Adrenal gland (tissue), 12 donors: Measurements from ENCODE around the gene EIF2S2. TPM values are rescaled to one million over a fixed set of nuclear protein-coding genes. Genes with fewer than 3 reads are reported as not detected.

Experiments
- DNase-seq, 7 donors: peaks; one replicate each; pipeline ENCODE4 v3.0.0-alpha.2; 2019 to 2020
- H3K27ac ChIP-seq, 5 donors: fragments of 200-600 bp; sonication (generic) in 4 of 5; 1 replicate in 3 of 5; 2 replicates in 2 of 5; pipeline versions ENCODE4 v1.5.1 to v1.8.0; 2016 to 2020; ENCODE audit warnings: mild to moderate bottlenecking in 1 of 5
- H3K27me3 ChIP-seq: fragments of 200-600 bp; 2 replicates; pipeline ENCODE4 v1.8.0; 2021
- H3K36me3 ChIP-seq, 2 donors: fragments of 200-600 bp; replicated peaks in 1 of 2; 1 replicate in 1 of 2; 2 replicates in 1 of 2; pipeline versions ENCODE4 v1.5.1 to v1.8.0; 2018 to 2022
- H3K4me1 ChIP-seq, 2 donors: fragments of 200-600 bp; replicated peaks in 1 of 2; 1 replicate in 1 of 2; 2 replicates in 1 of 2; pipeline versions ENCODE4 v1.5.1 to v1.8.0; 2018 to 2021
- H3K4me3 ChIP-seq, 4 donors: fragments of 200-600 bp; sonication (generic) in 3 of 4; one replicate each; pipeline ENCODE4 v1.5.1; 2016 to 2018
- H3K9me3 ChIP-seq, 3 donors: fragments of 200-600 bp; sonication (generic) in 1 of 3; replicated peaks in 1 of 3; 1 replicate in 2 of 3; 2 replicates in 1 of 3; pipeline versions ENCODE4 v1.5.1 to v1.8.0; 2016 to 2021
- POLR2A ChIP-seq, 2 donors: fragments of 450-650 bp; IDR thresholded peaks; one replicate each; pipeline ENCODE4 v1.6.1; 2017; ENCODE audit warnings: antibody characterized with exemption in 2 of 2, mild to moderate bottlenecking in 2 of 2, moderate library complexity in 1 of 2
- WGBS, 4 donors: extraction: QIAGEN DNeasy Blood & Tissue Kit in 2 of 4; methylation state at CpG; one replicate each; pipeline versions ENCODE4 v1.1.5 to v1.1.7; 2013 to 2017; 5-methylcytosine and 5-hydroxymethylcytosine counted together
- intact Hi-C, 2 donors: fragments of 100-400 bp; cut with DNase I; formaldehyde crosslinking; loops; one replicate each; pipeline versions ENCODE4 v1.14.1 to v1.15.0; 2022 to 2023
- polyA plus RNA-seq, 3 donors: library from polyadenylated mRNA; stranded (reverse); fragments of 200-250 nt in 2 of 3; fragments of 350-450 nt in 1 of 3; fragmentation: Illumina TruSeq in 1 of 3; extraction: RNeasy Lipid Tissue Mini Kit (QIAGEN cat#74804) in 1 of 3; gene quantifications; one replicate each; pipeline ENCODE4 v1.2.3, GENCODE V29; 2013 to 2014
- total RNA-seq, 9 donors: library from RNA; depleted of rRNA in 4 of 9; stranded (reverse); fragments of >200 nt in 4 of 9; fragments of 120-200 nt in 1 of 9; fragmentation: NEBNext Ultra II Directional in 1 of 9; extraction: Animal tissue kit (Norgen Biotek cat#: 25700) in 1 of 9; gene quantifications; one replicate each; pipeline versions ENCODE4 v1.1.0 to v1.2.4, GENCODE V29; 2013 to 2023
- TF ChIP-seq, protein P1 (sequence below), 6 experiments: fragments of 450-650 bp in 4 of 6; fragments of 200-600 bp in 2 of 6; sonication (generic) in 1 of 6; IDR thresholded peaks; 1 replicate in 5 of 6; 2 replicates in 1 of 6; pipeline versions ENCODE4 v1.5.1 to v1.8.0; 2016 to 2021; ENCODE audit warnings: antibody characterized with exemption in 6 of 6, mild to moderate bottlenecking in 2 of 6, moderate library complexity in 1 of 6
- donor health status: healthy with polysubstance abuse.
- donor health status: Bipolar disorder and iron deficiency.
- donor health status: DM: yes; HTN: yes; CAD: no.
- donor health status: DM: no; HTN: no; CAD: no.
- donor health status: DM: no; HTN: no; CAD: no.
- donor health status: DM: yes; HTN: yes; CAD: no.

Gene EIF2S2
- total and polyA plus RNA-seq, 12 donors: 26.7 to 204 (median 49.9) TPM

DNA sequence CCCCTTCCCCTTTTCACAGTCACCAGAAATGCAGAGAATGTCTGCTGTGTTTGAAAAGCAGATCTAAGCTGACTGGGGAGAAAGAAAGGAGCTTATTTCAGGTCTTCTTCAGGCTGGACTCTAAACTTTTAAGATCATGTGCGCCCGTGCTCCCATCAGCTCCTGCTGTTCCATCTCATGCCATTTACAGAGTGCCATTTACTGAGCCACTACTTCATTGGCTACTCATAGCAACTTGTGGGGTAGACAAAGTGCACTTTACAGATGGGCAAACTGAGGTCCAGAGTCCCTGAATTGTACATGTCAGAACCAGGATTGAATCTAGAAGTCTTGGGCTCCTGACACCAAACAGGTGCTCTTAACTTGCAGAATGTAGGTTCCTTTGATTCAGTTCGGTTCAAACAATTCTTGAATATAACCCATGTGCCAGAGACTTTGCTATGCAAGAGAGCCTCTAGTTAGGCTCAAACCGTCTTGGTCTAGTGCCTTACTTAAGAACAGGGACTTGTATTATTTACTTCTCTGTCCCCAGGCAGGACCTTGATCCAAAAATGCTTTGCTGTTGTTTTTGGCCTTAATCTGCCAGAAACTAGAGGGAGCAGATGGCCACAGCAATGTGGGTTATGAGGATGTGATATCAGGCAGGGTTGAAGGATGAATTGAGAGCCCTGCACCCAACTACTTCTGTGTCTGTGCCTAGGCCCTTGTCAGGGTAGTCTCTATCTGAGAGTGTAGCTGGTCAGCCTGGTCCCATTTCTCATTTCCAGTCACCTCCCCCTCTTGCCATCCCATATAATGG is 61.9 kb downstream of the EIF2S2 start:
- WGBS, 4 donors: 68 to 77% (median 73%) methylated on average over 4 of the region's 4 CpGs
- intact Hi-C loops: no loop called here
- Histone ChIP-seq H3K4me1 (peaks cover 12 to 37% of the 10 kb centered on the region in 2 donors), H3K9me3 (no peaks in the 10 kb centered on the region), H3K4me3 (no peak overlapping the region), H3K36me3 (no peaks in the 10 kb centered on the region), H3K27me3 (no peaks in the 10 kb centered on the region), H3K27ac (no peak overlapping the region)
- no peak for TF ChIP-seq POLR2A (IDR thresholded peaks at IDR 0.05)
- TF ChIP-seq, protein P1, sequence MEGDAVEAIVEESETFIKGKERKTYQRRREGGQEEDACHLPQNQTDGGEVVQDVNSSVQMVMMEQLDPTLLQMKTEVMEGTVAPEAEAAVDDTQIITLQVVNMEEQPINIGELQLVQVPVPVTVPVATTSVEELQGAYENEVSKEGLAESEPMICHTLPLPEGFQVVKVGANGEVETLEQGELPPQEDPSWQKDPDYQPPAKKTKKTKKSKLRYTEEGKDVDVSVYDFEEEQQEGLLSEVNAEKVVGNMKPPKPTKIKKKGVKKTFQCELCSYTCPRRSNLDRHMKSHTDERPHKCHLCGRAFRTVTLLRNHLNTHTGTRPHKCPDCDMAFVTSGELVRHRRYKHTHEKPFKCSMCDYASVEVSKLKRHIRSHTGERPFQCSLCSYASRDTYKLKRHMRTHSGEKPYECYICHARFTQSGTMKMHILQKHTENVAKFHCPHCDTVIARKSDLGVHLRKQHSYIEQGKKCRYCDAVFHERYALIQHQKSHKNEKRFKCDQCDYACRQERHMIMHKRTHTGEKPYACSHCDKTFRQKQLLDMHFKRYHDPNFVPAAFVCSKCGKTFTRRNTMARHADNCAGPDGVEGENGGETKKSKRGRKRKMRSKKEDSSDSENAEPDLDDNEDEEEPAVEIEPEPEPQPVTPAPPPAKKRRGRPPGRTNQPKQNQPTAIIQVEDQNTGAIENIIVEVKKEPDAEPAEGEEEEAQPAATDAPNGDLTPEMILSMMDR (IDR thresholded peaks at IDR 0.05): no peak
- no peak for DNase-seq

DNA sequence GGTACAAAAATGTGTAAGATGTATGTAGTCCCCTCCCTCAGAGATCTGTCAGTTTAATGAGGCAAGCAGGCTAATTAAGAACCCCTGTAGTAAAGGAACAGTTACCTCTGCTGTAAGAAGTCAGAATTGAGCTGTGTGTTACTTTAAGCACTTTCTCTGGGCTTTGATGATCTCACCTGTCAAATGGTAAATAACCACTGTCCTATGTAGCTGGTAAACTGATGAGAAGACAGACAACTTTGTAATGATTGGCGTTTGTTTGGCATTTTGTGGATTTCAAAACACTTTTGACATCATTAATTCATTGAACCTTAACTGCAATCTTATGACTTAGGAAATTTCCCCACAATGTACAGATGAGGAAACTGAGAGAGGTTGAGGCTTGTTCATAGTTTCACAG is 62.7 kb downstream of the EIF2S2 start:
- WGBS, 4 donors: 81 to 94% (median 90%) methylated on average over 1 of the region's 1 CpG
- DNase-seq: no peak
- Histone ChIP-seq H3K9me3 (no peaks in the 10 kb centered on the region), H3K27ac (no peak overlapping the region), H3K4me3 (no peak overlapping the region), H3K27me3 (no peaks in the 10 kb centered on the region), H3K4me1 (peaks cover 13 to 37% of the 10 kb centered on the region in 2 donors), H3K36me3 (no peaks in the 10 kb centered on the region)
- TF ChIP-seq, protein P1 (IDR thresholded peaks at IDR 0.05): no peak
- intact Hi-C loops: no loop called here

DNA sequence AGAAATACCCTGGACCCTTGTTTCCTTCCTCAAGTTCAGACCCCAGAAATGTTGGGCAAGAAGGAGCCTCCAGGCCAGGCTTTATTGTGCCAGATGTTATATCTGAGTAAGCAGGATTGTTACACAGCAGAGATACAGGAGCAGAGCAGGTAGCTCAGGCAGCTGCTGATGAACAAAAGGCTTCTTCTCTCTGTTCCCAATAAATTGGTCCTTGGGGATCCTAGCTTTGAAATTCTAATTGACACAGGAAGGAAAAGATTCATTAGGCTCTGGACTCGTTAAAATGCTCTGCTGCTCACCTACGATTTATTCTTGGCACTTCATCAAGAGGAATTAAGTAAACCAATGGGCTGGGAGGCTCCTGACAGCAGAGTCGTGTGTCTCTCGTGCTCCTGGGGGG is 64.1 kb downstream of the EIF2S2 start:
- no peak for TF ChIP-seq POLR2A (IDR thresholded peaks at IDR 0.05)
- TF ChIP-seq, protein P1 (IDR thresholded peaks at IDR 0.05): no peak
- DNase-seq: no peak
- H3K27me3 ChIP-seq: no peaks in the 10 kb centered on the region

DNA sequence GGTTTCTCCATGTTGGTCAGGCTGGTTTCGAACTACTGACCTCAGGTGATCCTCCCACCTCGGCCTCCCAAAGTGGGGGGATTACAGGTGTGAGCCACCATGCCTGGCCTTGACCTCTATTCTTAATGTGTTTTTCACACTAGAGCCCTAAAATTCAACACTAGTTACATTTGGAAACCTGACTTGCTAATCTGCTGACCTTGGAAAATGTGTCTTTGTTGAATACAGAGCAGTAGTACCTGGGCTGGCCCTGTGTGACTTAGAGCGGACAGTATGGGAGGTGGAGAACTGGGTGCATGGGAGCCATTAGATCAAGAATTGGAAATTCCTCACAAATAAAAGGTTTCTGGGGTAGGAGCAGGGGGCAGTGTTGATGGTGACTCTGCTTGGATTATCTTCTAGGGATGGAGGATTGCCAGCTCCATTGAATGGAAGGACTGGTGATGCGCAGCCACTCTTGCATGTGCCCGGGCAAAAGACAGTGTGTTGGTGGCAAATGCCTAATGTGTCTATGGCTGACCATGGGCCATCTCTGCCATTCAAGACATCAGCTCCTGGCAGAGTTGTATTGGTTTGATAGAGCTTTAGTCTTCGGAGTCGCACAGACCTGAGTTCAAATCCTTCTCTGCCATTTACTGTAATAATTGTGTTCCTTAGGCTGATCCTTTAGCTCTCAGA is 64.9 kb downstream of the EIF2S2 start:
- Histone ChIP-seq H3K4me1 (peaks cover 11 to 43% of the 10 kb centered on the region in 2 donors), H3K27ac (no peak overlapping the region), H3K4me3 (no peak overlapping the region), H3K36me3 (no peaks in the 10 kb centered on the region), H3K9me3 (no peaks in the 10 kb centered on the region), H3K27me3 (no peaks in the 10 kb centered on the region)
- DNase-seq: no peak
- intact Hi-C loops: no loop called here
- no peak for TF ChIP-seq POLR2A (IDR thresholded peaks at IDR 0.05)
- TF ChIP-seq, protein P1 (IDR thresholded peaks at IDR 0.05): no peak
- WGBS, 4 donors: 96 to 99% (median 98%) methylated on average over 6 to 7 of the region's 7 CpGs

More for the DNA sequence above, 64.1 kb downstream of the EIF2S2 start:
- intact Hi-C loops: no loop called here
- 75 to 90% (median 87%) methylated on average over 4 of the region's 4 CpGs for WGBS, 4 donors
- Histone ChIP-seq H3K36me3 (no peaks in the 10 kb centered on the region), H3K9me3 (no peaks in the 10 kb centered on the region), H3K27ac (no peak overlapping the region), H3K4me3 (no peak overlapping the region), H3K4me1 (peaks cover 13 to 42% of the 10 kb centered on the region in 2 donors)
